Fibroblast of pulmonary artery (primary cell): ENCODE results near the gene SP1.

Source experiments
- DNase-seq: peaks from one replicate; pipeline ENCODE4 v3.0.0-alpha.2; 2010; ENCODE audit warnings: low read depth
- H3K4me3 ChIP-seq: replicated peaks from 2 replicates; pipeline ENCODE4 v1.5.1; 2011; ENCODE audit warnings: low read depth, mild to moderate bottlenecking, control low read depth, low read length, moderate library complexity
- TF ChIP-seq, protein P1 (sequence below): IDR thresholded peaks from 2 replicates; pipeline ENCODE4 v1.5.1; 2011; ENCODE audit warnings: mild to moderate bottlenecking, control low read depth, low read length, inconsistent platforms; ENCODE audit errors: missing control alignments

Gene SP1

DNA sequence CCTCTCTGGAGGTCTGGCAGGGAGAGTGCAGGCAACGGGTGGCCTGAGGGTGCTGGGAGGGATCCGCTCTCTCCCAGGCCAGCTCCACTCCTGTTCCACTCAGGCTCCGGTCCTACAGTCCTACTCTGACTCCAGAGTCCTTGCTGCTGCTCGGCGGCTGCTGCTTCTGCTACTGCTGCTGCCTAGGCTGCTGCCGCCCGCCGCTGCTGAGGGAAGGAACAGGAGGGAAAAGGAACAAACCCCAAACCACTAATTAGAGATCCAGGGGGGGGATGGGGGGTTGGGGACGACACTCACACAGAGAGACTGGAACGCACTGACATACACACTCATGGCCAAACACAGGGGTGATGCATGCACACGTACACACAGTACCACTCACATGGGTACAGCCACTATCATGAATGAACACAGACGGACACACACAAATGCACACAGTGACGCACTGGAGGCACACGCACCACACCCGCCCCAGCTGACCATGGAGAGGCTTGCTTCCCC is 43.7 kb upstream of the SP1 start, which contains the start of gene SP7:
Gene SP7 (minus strand): TSS at position 174 of the 501 bp plus-strand sequence. CDS start 708 bp downstream, outside the sequence.
- TF ChIP-seq, protein P1, sequence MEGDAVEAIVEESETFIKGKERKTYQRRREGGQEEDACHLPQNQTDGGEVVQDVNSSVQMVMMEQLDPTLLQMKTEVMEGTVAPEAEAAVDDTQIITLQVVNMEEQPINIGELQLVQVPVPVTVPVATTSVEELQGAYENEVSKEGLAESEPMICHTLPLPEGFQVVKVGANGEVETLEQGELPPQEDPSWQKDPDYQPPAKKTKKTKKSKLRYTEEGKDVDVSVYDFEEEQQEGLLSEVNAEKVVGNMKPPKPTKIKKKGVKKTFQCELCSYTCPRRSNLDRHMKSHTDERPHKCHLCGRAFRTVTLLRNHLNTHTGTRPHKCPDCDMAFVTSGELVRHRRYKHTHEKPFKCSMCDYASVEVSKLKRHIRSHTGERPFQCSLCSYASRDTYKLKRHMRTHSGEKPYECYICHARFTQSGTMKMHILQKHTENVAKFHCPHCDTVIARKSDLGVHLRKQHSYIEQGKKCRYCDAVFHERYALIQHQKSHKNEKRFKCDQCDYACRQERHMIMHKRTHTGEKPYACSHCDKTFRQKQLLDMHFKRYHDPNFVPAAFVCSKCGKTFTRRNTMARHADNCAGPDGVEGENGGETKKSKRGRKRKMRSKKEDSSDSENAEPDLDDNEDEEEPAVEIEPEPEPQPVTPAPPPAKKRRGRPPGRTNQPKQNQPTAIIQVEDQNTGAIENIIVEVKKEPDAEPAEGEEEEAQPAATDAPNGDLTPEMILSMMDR = no peak
- no peak within 1 kb of the TSS for H3K4me3 ChIP-seq
- DNase-seq = no peak

DNA sequence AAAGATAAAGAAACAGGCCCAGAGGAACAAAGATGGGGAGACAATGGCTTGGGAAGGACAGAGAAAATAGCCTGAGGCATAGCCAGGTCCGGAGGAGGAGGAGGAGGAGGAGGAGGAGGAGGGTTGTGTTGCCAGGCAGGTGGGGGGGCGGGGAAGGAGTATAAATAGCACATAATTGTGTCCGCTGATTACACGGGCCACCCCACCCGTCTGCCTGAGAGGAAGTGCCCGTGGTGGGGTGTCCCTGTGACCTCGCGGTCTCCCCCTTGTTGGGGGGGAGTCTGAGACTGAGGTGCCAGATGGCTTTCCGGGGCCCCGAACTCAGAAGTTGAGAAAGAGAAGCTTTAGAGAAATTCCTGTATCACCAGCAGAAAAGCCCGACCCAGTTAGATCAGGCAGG is 42.0 kb upstream of the SP1 start:
- no peak overlapping the region for H3K4me3 ChIP-seq
- TF ChIP-seq, protein P1 = no peak
- DNase-seq = no peak

DNA sequence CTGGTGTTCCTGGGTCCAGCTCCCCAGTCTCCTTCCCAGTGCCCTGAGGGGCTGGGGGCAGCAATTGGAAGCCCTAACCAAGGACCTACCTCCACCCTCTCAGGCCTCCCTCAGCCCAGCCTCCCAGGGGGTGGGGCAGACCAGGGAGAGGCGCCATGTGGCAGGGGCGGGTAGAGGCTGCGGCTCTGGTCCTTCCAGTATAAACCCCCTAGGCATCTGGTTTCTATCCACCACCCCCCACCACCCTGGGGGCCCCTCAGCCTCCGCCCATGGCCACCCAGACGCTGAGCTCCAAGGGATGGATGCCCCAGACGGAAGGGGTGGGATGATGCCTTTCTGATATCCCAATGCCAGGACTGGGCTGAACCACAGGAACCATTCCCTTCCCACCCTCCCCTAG is 41.1 kb upstream of the SP1 start:
- no peak overlapping the region for H3K4me3 ChIP-seq
- TF ChIP-seq, protein P1 = no peak
- DNase-seq = no peak

DNA sequence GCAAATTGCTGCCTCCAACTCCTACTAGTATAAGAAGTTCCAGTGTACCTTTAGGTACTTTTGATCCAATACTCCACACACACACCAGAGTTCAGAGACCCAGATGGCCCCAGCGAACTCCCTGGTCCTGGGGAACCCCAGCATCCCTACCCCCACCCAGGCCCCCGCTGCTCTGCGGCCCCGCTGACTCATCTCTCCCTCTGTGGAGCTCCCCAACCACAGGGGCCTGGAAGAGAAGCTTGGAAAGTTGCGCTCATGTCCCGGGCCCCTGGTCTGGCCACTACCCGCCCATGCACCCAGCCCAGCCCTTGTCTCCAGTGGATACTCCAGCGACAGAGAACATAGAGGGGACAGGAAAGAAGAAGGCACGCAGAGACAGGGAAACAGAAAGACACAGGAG is 39.6 kb upstream of the SP1 start:
- no peak overlapping the region for H3K4me3 ChIP-seq
- TF ChIP-seq, protein P1 = no peak
- no peak for DNase-seq

DNA sequence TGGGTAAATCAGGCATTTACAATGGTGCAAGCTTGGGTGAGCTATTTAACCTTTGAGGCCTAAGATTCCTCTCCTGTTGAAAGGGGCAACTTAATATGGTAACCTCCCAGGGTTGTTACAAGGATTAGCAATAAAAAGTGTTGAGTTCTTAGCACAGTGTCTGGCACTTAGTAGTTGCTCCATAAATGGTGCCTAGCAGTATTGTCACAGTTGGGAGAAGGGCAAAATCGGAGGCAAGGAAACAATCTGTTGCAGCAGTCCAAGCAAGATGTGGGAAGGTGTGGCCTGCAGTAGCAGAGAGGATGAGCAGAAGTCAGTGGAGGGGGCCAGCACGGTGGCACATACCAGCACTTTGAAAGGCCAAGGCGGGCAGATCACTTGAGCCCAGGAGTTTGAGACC is 36.5 kb upstream of the SP1 start:
- DNase-seq = no peak
- TF ChIP-seq, protein P1 = no peak
- H3K4me3 ChIP-seq = no peak overlapping the region

DNA sequence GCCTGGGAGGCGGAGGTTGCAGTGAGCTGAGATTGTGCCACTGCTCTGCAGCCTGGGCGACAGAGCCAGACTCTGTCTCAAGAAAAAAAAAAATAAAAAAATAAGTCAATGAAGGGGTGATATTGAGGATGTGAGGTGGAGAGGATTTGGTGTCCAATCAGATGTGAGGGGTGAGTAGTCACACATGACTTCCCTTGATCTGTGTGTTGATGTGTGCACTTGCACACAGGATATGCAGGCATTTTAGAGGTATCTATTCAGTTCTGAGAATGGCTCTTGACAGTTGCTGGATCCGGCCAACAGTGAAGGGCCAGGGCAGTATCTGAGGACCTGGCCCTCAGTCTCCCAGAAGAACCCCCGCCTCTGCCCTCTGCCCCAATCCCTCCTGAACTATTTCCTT is 36.0 kb upstream of the SP1 start:
- H3K4me3 ChIP-seq = no peak overlapping the region
- TF ChIP-seq, protein P1 = no peak
- no peak for DNase-seq

DNA sequence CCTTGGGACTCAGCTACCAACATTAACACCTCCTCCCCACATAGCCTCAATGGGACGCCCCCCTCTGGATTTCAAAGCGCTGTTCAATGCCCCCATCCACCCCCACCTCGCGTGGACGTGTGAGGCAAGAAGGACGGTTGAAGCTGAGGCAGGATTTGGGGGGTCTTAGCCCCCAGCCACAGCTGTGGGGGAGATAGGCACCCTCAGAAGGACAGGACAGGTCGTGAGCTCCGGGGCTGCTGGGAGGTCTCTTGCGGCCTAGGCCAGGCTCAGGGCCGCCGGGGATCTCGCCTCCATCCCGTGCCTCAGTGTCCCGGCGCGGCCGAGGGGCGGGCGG is 35.5 kb upstream of the SP1 start:
- no peak for DNase-seq
- TF ChIP-seq, protein P1 = no peak
- H3K4me3 ChIP-seq = peak overlapping the region; percentile 65
